Stimulated activated naive CD4-positive, alpha-beta T cell (primary cell): ENCODE data around the gene AP1S3.
"Not testable (repeated sequence)": the region's sequence is repeated elsewhere in the genome, so short reads cannot be mapped to it uniquely, and the experiment has no call there.

Experiments used
- DNase-seq, 6 experiments: peaks; one replicate each; lab custom pipeline; 2025; lab: John Stamatoyannopoulos, UW

Gene AP1S3

GRCh38 chr2:223853425-223853837 is 16.0 kb upstream of the AP1S3 start:
- DNase-seq = no peak

- no peak for DNase-seq
Measured at GRCh38 chr2:223852281-223852795, 15.0 kb upstream of the AP1S3 start.

- no peak for DNase-seq
Measured at GRCh38 chr2:223847410-223847809, 10.0 kb upstream of the AP1S3 start.

GRCh38 chr2:223846515-223846914 is 9.1 kb upstream of the AP1S3 start:
- DNase-seq = no peak

GRCh38 chr2:223841436-223842190 is 4.2 kb upstream of the AP1S3 start:
- DNase-seq = no peak

- DNase-seq = no peak
Measured at GRCh38 chr2:223835701-223836532, 1.5 kb downstream of the AP1S3 start.

- no peak for DNase-seq
Measured at GRCh38 chr2:223834431-223834830, 3.0 kb downstream of the AP1S3 start.

GRCh38 chr2:223832241-223832903 is 5.0 kb downstream of the AP1S3 start:
- DNase-seq = no peak

GRCh38 chr2:223829128-223829527 is 8.3 kb downstream of the AP1S3 start:
- no peak for DNase-seq

- DNase-seq = no peak
Measured at GRCh38 chr2:223828314-223828713, 9.1 kb downstream of the AP1S3 start.

- DNase-seq = no peak
Measured at GRCh38 chr2:223826995-223827394, 10.4 kb downstream of the AP1S3 start.

- DNase-seq = no peak
Measured at GRCh38 chr2:223824301-223824700, 13.1 kb downstream of the AP1S3 start.

- no peak for DNase-seq
Measured at GRCh38 chr2:223822818-223823217, 14.6 kb downstream of the AP1S3 start.

- DNase-seq = no peak
Measured at GRCh38 chr2:223820549-223820948, 16.8 kb downstream of the AP1S3 start.

GRCh38 chr2:223819891-223820290 is 17.5 kb downstream of the AP1S3 start:
- DNase-seq = no peak

- DNase-seq = no peak
Measured at GRCh38 chr2:223815884-223816570, 21.4 kb downstream of the AP1S3 start.

- no peak for DNase-seq
Measured at GRCh38 chr2:223815186-223815883, 22.0 kb downstream of the AP1S3 start.

GRCh38 chr2:223814764-223815163 is 22.6 kb downstream of the AP1S3 start:
- not testable (repeated sequence) for DNase-seq

GRCh38 chr2:223813329-223813728 is 24.1 kb downstream of the AP1S3 start:
- DNase-seq = no peak

- DNase-seq = no peak
Measured at GRCh38 chr2:223811757-223812156, 25.6 kb downstream of the AP1S3 start.

GRCh38 chr2:223805008-223805407 is 32.4 kb downstream of the AP1S3 start:
- no peak for DNase-seq
